SIG-M5 treated with dmso at 0.1 percent for 504 hours (cell line): ENCODE measurements around the gene PTBP3.
"Not testable (repeated sequence)": the region's sequence is repeated elsewhere in the genome, so short reads cannot be mapped to it uniquely, and the experiment has no call there.

Experiments used
- DNase-seq: peaks from one replicate; lab custom pipeline; 2025; ENCODE audit not compliant: unreplicated experiment; lab: John Stamatoyannopoulos, UW

PTBP3 gene

GRCh38 chr9:112224401-112225289 lies 108.8 kb downstream of the PTBP3 start:
- no peak for DNase-seq

- no peak for DNase-seq
Measured at GRCh38 chr9:112218908-112219307, 114.5 kb downstream of the PTBP3 start.

GRCh38 chr9:112212926-112213325 lies 120.5 kb downstream of the PTBP3 start:
- no peak for DNase-seq

- DNase-seq = no peak
Measured at GRCh38 chr9:112207451-112207850, 126.0 kb downstream of the PTBP3 start.

GRCh38 chr9:112203536-112203935 lies 129.9 kb downstream of the PTBP3 start:
- DNase-seq = no peak

- no peak for DNase-seq
Measured at GRCh38 chr9:112200711-112201110, 132.7 kb downstream of the PTBP3 start.

GRCh38 chr9:112198646-112199045 lies 134.8 kb downstream of the PTBP3 start:
- no peak for DNase-seq

GRCh38 chr9:112194969-112195431 lies 138.4 kb downstream of the PTBP3 start:
- peak; percentile 59 for DNase-seq

- DNase-seq = peak; percentile 5
Measured at GRCh38 chr9:112193572-112194288, 139.7 kb downstream of the PTBP3 start.

GRCh38 chr9:112190320-112190719 lies 143.1 kb downstream of the PTBP3 start:
- DNase-seq = not testable (repeated sequence)

- DNase-seq = no peak
Measured at GRCh38 chr9:112188884-112189283, 144.5 kb downstream of the PTBP3 start.

- DNase-seq = no peak
Measured at GRCh38 chr9:112187404-112187803, 146.0 kb downstream of the PTBP3 start.

GRCh38 chr9:112186695-112187094 lies 146.7 kb downstream of the PTBP3 start:
- no peak for DNase-seq

GRCh38 chr9:112184946-112185345 lies 148.5 kb downstream of the PTBP3 start:
- DNase-seq = no peak

GRCh38 chr9:112184221-112184620 lies 149.2 kb downstream of the PTBP3 start:
- no peak for DNase-seq

- DNase-seq = peak; percentile 25
Measured at GRCh38 chr9:112180387-112180881, 153.0 kb downstream of the PTBP3 start.

GRCh38 chr9:112179816-112180215 lies 153.6 kb downstream of the PTBP3 start:
- DNase-seq = no peak

- DNase-seq = no peak
Measured at GRCh38 chr9:112176524-112176923, 156.9 kb downstream of the PTBP3 start.

- DNase-seq = no peak
Measured at GRCh38 chr9:112175796-112176315, 157.6 kb downstream of the PTBP3 start.

GRCh38 chr9:112174965-112175795 lies 158.2 kb downstream of the PTBP3 start, which contains the start of gene SUSD1:
Gene SUSD1, minus strand, starts transcription at chr9:112175297. Its CDS starts 62 bp downstream, at chr9:112175235.
- DNase-seq = no peak
